OCI-LY1 (cell line): ENCODE results near the gene PRLHR.

Source experiments
- EZH2 ChIP-seq: fragments of 200-600 bp; sonication (generic), shearing (Covaris generic); IDR thresholded peaks from 2 replicates; pipeline ENCODE4 v1.8.0; 2017; ENCODE audit warnings: borderline replicate concordance, mixed run types, mild to moderate bottlenecking, antibody characterized with exemption, low read length, moderate library complexity, mixed read lengths
- TF ChIP-seq, protein P1 (sequence below): fragments of 200-600 bp; sonication (generic), shearing (Covaris generic); IDR thresholded peaks from 2 replicates; pipeline ENCODE4 v1.5.1; 2017; ENCODE audit warnings: mild to moderate bottlenecking, antibody characterized with exemption, low read length, moderate library complexity, mixed read lengths

DNA sequence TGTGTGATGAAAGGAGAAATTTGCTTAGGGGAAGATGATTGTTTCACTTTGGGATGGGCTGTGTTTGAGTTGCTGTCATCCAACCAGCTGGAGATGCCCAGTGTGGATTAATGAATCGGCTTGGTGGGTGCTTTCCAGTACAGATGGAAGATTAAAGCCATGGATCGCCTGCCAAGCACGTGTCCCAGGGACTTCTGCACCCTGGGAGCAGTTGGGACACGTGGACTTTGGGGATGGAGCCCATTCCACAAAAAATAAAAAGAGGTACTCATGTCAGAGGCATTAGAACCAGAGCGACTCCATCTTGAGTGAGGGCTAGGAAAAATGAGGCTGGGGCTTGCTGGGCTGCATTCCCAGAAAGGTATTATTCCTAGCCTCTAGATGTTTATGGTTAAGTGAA is 29.3 kb upstream of the PRLHR start:
- TF ChIP-seq, protein P1, sequence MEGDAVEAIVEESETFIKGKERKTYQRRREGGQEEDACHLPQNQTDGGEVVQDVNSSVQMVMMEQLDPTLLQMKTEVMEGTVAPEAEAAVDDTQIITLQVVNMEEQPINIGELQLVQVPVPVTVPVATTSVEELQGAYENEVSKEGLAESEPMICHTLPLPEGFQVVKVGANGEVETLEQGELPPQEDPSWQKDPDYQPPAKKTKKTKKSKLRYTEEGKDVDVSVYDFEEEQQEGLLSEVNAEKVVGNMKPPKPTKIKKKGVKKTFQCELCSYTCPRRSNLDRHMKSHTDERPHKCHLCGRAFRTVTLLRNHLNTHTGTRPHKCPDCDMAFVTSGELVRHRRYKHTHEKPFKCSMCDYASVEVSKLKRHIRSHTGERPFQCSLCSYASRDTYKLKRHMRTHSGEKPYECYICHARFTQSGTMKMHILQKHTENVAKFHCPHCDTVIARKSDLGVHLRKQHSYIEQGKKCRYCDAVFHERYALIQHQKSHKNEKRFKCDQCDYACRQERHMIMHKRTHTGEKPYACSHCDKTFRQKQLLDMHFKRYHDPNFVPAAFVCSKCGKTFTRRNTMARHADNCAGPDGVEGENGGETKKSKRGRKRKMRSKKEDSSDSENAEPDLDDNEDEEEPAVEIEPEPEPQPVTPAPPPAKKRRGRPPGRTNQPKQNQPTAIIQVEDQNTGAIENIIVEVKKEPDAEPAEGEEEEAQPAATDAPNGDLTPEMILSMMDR = no peak
- TF ChIP-seq EZH2 = no peak
